ENCODE results near the gene SELENOK. TPM values are rescaled to one million over a fixed set of nuclear protein-coding genes. Genes with fewer than 3 reads are reported as not detected.

SELENOK gene
- 31.1 TPM for total RNA-seq
- polyA plus RNA-seq = 86.7 TPM
- long read RNA-seq, donor 1, partial matches to known transcripts = 0 of 3 reads
- long read RNA-seq, donor 1, other reads (novel, unspliced or antisense) = 0 of 3 reads
- long read RNA-seq, donor 2, transcript SELENOK-204 (5 exons, 1,633 nt) = major isoform, 104 of 107 reads
- long read RNA-seq, donor 2, partial matches to known transcripts = 0 of 107 reads
- long read RNA-seq, donor 2, other reads (novel, unspliced or antisense) = 0 of 107 reads
- long read RNA-seq, donor 3, transcript SELENOK-204 (5 exons, 1,633 nt) = major isoform, 86 of 107 reads
- long read RNA-seq, donor 3, partial matches to known transcripts = 16 of 107 reads
- long read RNA-seq, donor 3, other reads (novel, unspliced or antisense) = 0 of 107 reads
- long read RNA-seq, donor 4, transcript SELENOK-204 (5 exons, 1,633 nt) = major isoform, 23 of 29 reads
- long read RNA-seq, donor 4, partial matches to known transcripts = 6 of 29 reads
- long read RNA-seq, donor 4, other reads (novel, unspliced or antisense) = 0 of 29 reads
- long read RNA-seq, donor 5, transcript SELENOK-204 (5 exons, 1,633 nt) = major isoform, 81 of 102 reads
- long read RNA-seq, donor 5, partial matches to known transcripts = 19 of 102 reads
- long read RNA-seq, donor 5, other reads (novel, unspliced or antisense) = 0 of 102 reads
- long read RNA-seq, donor 6, transcript SELENOK-204 (5 exons, 1,633 nt) = major isoform, 49 of 49 reads
- long read RNA-seq, donor 6, partial matches to known transcripts = 0 of 49 reads
- long read RNA-seq, donor 6, other reads (novel, unspliced or antisense) = 0 of 49 reads
- long read RNA-seq, donor 7, transcript SELENOK-204 (5 exons, 1,633 nt) = major isoform, 50 of 54 reads
- long read RNA-seq, donor 7, partial matches to known transcripts = 0 of 54 reads
- long read RNA-seq, donor 7, other reads (novel, unspliced or antisense) = 0 of 54 reads
- long read RNA-seq, donor 8, transcript SELENOK-204 (5 exons, 1,633 nt) = major isoform, 12 of 14 reads
- long read RNA-seq, donor 8, partial matches to known transcripts = 0 of 14 reads
- long read RNA-seq, donor 8, other reads (novel, unspliced or antisense) = 0 of 14 reads
- long read RNA-seq, donor 9, transcript SELENOK-204 (5 exons, 1,633 nt) = major isoform, 24 of 30 reads
- long read RNA-seq, donor 9, partial matches to known transcripts = 5 of 30 reads
- long read RNA-seq, donor 9, other reads (novel, unspliced or antisense) = 0 of 30 reads
- long read RNA-seq, donor 10, transcript SELENOK-204 (5 exons, 1,633 nt) = major isoform, 49 of 57 reads
- long read RNA-seq, donor 10, partial matches to known transcripts = 5 of 57 reads
- long read RNA-seq, donor 10, other reads (novel, unspliced or antisense) = 0 of 57 reads

DNA sequence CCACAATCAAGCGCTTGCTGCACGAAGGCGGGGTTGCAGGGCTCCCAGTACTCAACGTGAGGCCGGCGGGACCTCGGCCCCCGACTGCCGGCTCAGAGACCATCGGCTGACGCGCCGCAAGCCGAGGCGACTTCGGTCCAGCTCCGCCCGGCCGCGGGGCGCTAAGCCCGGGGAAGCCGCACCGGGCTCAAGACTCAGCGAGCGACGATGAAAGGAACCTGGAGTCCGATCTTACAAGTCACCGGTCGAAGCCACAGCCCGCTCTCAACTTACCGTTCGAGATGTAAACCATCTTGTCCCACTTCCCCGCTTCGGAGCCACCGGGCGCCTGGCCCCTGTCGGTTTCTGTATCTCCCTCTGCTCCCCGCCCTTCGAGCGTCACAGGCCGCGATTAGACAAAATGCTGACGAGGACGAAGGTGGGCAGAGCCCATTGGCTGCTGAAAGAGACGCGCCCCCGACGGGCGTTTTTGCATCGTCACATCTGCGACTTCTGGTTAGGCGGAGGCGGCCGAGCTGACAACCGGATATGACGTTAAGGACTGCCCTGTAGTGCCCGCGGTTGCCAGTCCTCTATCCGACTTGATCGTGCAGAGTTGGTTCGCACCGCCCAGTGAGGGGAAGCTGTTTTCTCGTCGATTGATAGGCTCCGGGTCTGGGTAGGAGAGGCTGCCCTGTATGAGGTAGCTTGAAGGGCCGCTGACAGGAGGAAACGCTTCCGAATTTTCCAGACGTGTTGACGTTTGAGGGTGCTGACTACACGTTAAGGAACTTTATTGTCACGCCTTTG lies at the start of gene SELENOK:
TSS of gene SELENOK (minus strand) at position 363 of the 789 bp plus-strand sequence.
- peaks cover 11% of the 10 kb centered on the region in 2 donors for H3K4me1 ChIP-seq (ENCODE audit: control insufficient read depth in 2 of 2, insufficient read depth in 2 of 2, low read length in 2 of 2)
- DNase-seq (ENCODE audit: low read depth in 6 of 9, low spot score in 9 of 9) = peak; percentile 89 to 99 (median 96)
- peak within 1 kb of the TSS; percentile 83 to 94 for H3K4me3 ChIP-seq (ENCODE audit: low read length in 2 of 2)
- H3K27me3 ChIP-seq (ENCODE audit: control insufficient read depth in 2 of 2, insufficient read depth in 1 of 2, low read length in 1 of 2) = peaks cover 12 to 16% of the 10 kb centered on the region in 2 donors
- peaks cover 0 to 4% of the 10 kb centered on the region in 2 donors for H3K36me3 ChIP-seq (ENCODE audit: control insufficient read depth in 2 of 2, insufficient read depth in 2 of 2, low read length in 1 of 2)
- H3K27ac ChIP-seq (ENCODE audit: low read depth in 1 of 2, low read length in 1 of 2) = peak within 1 kb of the TSS; percentile 88 to 96
- WGBS = under 1% methylated on average over 73 of the region's 73 CpGs
- H3K9me3 ChIP-seq (ENCODE audit: control insufficient read depth in 2 of 2, insufficient read depth in 1 of 2, low read length in 1 of 2) = no peaks in the 10 kb centered on the region

DNA sequence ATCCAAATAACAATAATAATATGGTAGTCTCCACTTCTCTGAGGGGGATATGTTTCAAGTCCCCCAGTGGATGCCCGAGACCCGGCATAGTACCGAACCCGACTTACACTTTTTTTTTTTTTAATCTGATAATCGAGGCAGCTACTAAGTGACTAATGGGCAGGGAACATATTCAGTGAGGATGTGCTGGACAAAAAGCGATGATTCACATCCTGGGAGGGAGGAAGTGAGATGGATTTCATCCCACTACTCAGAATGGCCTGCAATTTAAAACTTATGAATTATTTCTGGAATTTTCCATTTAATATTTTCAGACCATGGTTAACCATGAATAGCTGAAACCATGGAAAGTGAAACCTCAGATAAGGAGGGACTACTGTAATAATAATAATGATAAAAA lies 49.5 kb upstream of the SELENOK start:
- no peak overlapping the region for H3K27ac ChIP-seq (ENCODE audit: low read depth in 1 of 2, low read length in 1 of 2)
- no peaks in the 10 kb centered on the region for H3K36me3 ChIP-seq (ENCODE audit: control insufficient read depth in 2 of 2, insufficient read depth in 2 of 2, low read length in 1 of 2)
- no peak overlapping the region for H3K4me3 ChIP-seq (ENCODE audit: low read length in 2 of 2)
- 91% methylated on average over 6 of the region's 6 CpGs for WGBS
- H3K27me3 ChIP-seq (ENCODE audit: control insufficient read depth in 2 of 2, insufficient read depth in 1 of 2, low read length in 1 of 2) = peaks cover 0 to 6% of the 10 kb centered on the region in 2 donors
- H3K9me3 ChIP-seq (ENCODE audit: control insufficient read depth in 2 of 2, insufficient read depth in 1 of 2, low read length in 1 of 2) = peaks cover 0 to 3% of the 10 kb centered on the region in 2 donors
- DNase-seq (ENCODE audit: low read depth in 6 of 9, low spot score in 9 of 9) = no peak
- no peaks in the 10 kb centered on the region for H3K4me1 ChIP-seq (ENCODE audit: control insufficient read depth in 2 of 2, insufficient read depth in 2 of 2, low read length in 2 of 2)

DNA sequence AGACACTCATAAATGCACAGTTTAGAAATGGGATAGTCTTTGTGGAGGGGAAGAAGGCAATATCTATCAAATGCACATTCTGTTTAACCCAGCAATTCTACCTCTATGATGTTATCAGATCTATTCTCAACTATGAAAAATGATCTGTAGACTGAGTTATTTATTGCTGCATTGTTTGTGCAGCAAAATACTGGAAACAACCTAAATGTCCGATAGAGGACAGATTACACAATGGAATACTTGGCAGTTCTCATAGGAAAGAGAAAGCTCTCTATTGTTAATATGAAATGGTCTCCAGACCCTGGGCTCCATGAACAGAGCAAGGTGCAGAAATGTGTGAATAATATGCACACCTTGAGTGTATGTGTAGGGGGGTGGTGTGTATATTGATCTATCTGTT lies 49.0 kb upstream of the SELENOK start:
- Histone ChIP-seq H3K4me1 (ENCODE audit: control insufficient read depth in 2 of 2, insufficient read depth in 2 of 2, low read length in 2 of 2) (no peaks in the 10 kb centered on the region), H3K36me3 (ENCODE audit: control insufficient read depth in 2 of 2, insufficient read depth in 2 of 2, low read length in 1 of 2) (no peaks in the 10 kb centered on the region), H3K4me3 (ENCODE audit: low read length in 2 of 2) (no peak overlapping the region), H3K27me3 (ENCODE audit: control insufficient read depth in 2 of 2, insufficient read depth in 1 of 2, low read length in 1 of 2) (peaks cover 0 to 6% of the 10 kb centered on the region in 2 donors), H3K9me3 (ENCODE audit: control insufficient read depth in 2 of 2, insufficient read depth in 1 of 2, low read length in 1 of 2) (no peaks in the 10 kb centered on the region), H3K27ac (ENCODE audit: low read depth in 1 of 2, low read length in 1 of 2) (no peak overlapping the region)
- DNase-seq (ENCODE audit: low read depth in 6 of 9, low spot score in 9 of 9) = no peak
- 44% methylated on average over 1 of the region's 1 CpG for WGBS

DNA sequence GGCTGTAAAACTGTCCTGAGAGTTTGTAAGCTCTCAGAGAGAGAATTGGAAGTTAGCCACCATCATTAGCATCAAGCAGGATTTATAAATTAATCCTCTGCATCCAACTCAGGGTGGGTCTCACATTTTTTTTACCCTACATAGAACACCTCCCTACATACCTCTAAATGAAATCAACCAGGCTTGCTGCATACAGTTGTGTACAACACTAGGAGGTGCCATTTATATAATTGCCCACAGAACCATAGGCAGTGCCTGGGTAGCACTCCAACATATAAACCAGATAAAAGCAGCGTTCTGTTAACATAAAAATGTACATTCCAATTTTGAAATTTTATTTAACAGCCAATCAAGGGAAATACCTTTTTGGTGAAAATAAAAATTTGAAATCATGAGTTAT lies 48.2 kb upstream of the SELENOK start:
- DNase-seq (ENCODE audit: low read depth in 6 of 9, low spot score in 9 of 9) = no peak
- Histone ChIP-seq H3K4me3 (ENCODE audit: low read length in 2 of 2) (no peak overlapping the region), H3K27ac (ENCODE audit: low read depth in 1 of 2, low read length in 1 of 2) (no peak overlapping the region), H3K36me3 (ENCODE audit: control insufficient read depth in 2 of 2, insufficient read depth in 2 of 2, low read length in 1 of 2) (no peaks in the 10 kb centered on the region), H3K4me1 (ENCODE audit: control insufficient read depth in 2 of 2, insufficient read depth in 2 of 2, low read length in 2 of 2) (no peaks in the 10 kb centered on the region), H3K27me3 (ENCODE audit: control insufficient read depth in 2 of 2, insufficient read depth in 1 of 2, low read length in 1 of 2) (peaks cover 0 to 6% of the 10 kb centered on the region in 2 donors), H3K9me3 (ENCODE audit: control insufficient read depth in 2 of 2, insufficient read depth in 1 of 2, low read length in 1 of 2) (no peaks in the 10 kb centered on the region)
- WGBS = 78% methylated on average over 1 of the region's 1 CpG

DNA sequence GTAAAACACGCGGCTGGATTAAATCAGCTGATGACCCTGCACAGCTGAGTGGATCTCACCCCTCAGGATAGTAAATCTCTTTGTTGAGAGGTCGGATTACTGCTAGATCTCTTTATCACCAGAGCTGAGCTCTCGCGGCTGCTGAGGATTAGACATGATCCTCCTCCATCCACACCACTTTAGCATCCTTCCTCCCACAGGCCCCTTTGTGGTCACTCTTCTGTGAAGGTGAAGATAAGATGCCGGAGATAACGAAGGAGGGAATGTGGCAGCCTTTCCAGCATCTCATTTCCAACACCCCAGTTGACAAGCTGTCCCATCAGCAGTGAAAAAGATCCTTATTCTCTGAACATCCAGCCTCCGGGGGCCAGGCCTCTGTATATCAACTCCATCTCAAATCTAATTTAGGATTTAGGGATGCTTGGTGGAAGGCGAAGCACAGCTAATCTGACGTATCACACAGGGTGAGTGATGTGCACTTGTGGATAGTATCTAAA lies 47.5 kb upstream of the SELENOK start:
- no peak for DNase-seq (ENCODE audit: low read depth in 6 of 9, low spot score in 9 of 9)
- peaks cover 0 to 6% of the 10 kb centered on the region in 2 donors for H3K27me3 ChIP-seq (ENCODE audit: control insufficient read depth in 2 of 2, insufficient read depth in 1 of 2, low read length in 1 of 2)
- no peaks in the 10 kb centered on the region for H3K4me1 ChIP-seq (ENCODE audit: control insufficient read depth in 2 of 2, insufficient read depth in 2 of 2, low read length in 2 of 2)
- H3K36me3 ChIP-seq (ENCODE audit: control insufficient read depth in 2 of 2, insufficient read depth in 2 of 2, low read length in 1 of 2) = no peaks in the 10 kb centered on the region
- no peak overlapping the region for H3K27ac ChIP-seq (ENCODE audit: low read depth in 1 of 2, low read length in 1 of 2)
- no peaks in the 10 kb centered on the region for H3K9me3 ChIP-seq (ENCODE audit: control insufficient read depth in 2 of 2, insufficient read depth in 1 of 2, low read length in 1 of 2)
- WGBS = 38% methylated on average over 10 of the region's 10 CpGs
- no peak overlapping the region for H3K4me3 ChIP-seq (ENCODE audit: low read length in 2 of 2)

DNA sequence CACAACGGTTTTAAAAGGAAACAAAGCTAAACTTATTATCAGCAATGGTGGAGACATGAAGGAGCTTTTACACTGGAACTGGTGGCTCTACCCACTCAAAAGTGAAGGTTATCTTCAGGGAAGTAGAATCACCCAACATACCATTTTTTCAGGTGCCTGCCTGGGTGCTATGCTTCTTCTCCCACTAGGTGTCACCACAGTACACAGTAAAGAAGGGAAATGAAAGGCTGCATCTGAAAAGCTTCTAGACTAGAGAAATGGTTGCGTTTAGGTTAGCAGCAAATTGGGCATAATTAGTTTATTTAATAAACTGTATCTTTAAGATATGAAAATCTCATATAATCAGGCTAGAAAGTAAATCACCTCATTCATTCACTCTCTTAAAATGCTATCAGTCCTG lies 47.0 kb upstream of the SELENOK start:
- peaks cover 0 to 6% of the 10 kb centered on the region in 2 donors for H3K27me3 ChIP-seq (ENCODE audit: control insufficient read depth in 2 of 2, insufficient read depth in 1 of 2, low read length in 1 of 2)
- no peak overlapping the region for H3K4me3 ChIP-seq (ENCODE audit: low read length in 2 of 2)
- no peak overlapping the region for H3K27ac ChIP-seq (ENCODE audit: low read depth in 1 of 2, low read length in 1 of 2)
- DNase-seq (ENCODE audit: low read depth in 6 of 9, low spot score in 9 of 9) = peak in 8 of 9 donors; percentile 3 to 49 (median 8)
- H3K36me3 ChIP-seq (ENCODE audit: control insufficient read depth in 2 of 2, insufficient read depth in 2 of 2, low read length in 1 of 2) = no peaks in the 10 kb centered on the region
- H3K9me3 ChIP-seq (ENCODE audit: control insufficient read depth in 2 of 2, insufficient read depth in 1 of 2, low read length in 1 of 2) = no peaks in the 10 kb centered on the region
- WGBS = 11% methylated on average over 2 of the region's 2 CpGs
- no peaks in the 10 kb centered on the region for H3K4me1 ChIP-seq (ENCODE audit: control insufficient read depth in 2 of 2, insufficient read depth in 2 of 2, low read length in 2 of 2)

DNA sequence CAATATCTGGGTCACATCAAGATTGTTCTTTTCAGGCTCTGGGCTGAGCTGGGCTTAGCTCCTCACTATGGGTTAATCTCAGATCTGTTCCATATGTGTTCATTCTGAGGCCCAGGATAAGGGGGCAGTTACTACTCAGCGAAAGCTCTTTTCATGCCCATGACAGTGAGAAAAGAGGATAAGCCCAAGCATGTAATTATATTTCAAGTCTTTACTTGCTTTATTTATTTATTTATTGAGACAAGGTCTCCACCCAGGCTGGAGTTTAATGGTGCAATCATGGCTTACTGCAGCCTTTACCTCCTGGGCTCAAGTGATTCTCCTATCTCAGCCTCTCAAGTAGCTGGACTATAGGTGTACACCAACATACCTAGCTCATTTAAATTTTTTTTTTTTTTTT lies 44.7 kb upstream of the SELENOK start:
- no peak for DNase-seq (ENCODE audit: low read depth in 6 of 9, low spot score in 9 of 9)
- no peaks in the 10 kb centered on the region for H3K36me3 ChIP-seq (ENCODE audit: control insufficient read depth in 2 of 2, insufficient read depth in 2 of 2, low read length in 1 of 2)
- H3K4me3 ChIP-seq (ENCODE audit: low read length in 2 of 2) = no peak overlapping the region
- H3K9me3 ChIP-seq (ENCODE audit: control insufficient read depth in 2 of 2, insufficient read depth in 1 of 2, low read length in 1 of 2) = no peaks in the 10 kb centered on the region
- peaks cover 0 to 6% of the 10 kb centered on the region in 2 donors for H3K27me3 ChIP-seq (ENCODE audit: control insufficient read depth in 2 of 2, insufficient read depth in 1 of 2, low read length in 1 of 2)
- no peak overlapping the region for H3K27ac ChIP-seq (ENCODE audit: low read depth in 1 of 2, low read length in 1 of 2)
- 95% methylated on average over 1 of the region's 1 CpG for WGBS
- H3K4me1 ChIP-seq (ENCODE audit: control insufficient read depth in 2 of 2, insufficient read depth in 2 of 2, low read length in 2 of 2) = no peaks in the 10 kb centered on the region

All from thymus (tissue), 14 donors.